SK-N-SH (cell line): ENCODE data around the gene CPLX3.

ENCODE experiments used
- EP300 ChIP-seq, 2 experiments: IDR thresholded peaks; 2 replicates each; pipeline versions ENCODE4 v1.4.0 to v1.6.1; 2012; ENCODE audit warnings: borderline replicate concordance in 1 of 2, low read depth in 1 of 2, low read length in 1 of 2
- GABPA ChIP-seq: IDR thresholded peaks from 2 replicates; pipeline ENCODE4 v1.4.0; 2012; ENCODE audit warnings: low read depth, mild to moderate bottlenecking
- POLR2AphosphoS5 ChIP-seq: IDR thresholded peaks from 2 replicates; pipeline ENCODE4 v1.6.1; 2012; ENCODE audit warnings: low read depth, low read length
- TAF1 ChIP-seq: IDR thresholded peaks from 2 replicates; pipeline ENCODE4 v1.6.1; 2012; ENCODE audit warnings: low read depth, mild to moderate bottlenecking, low read length, moderate library complexity, borderline replicate concordance
- TF ChIP-seq, protein P1 (sequence below): fragments of 200-600 bp; sonication (generic); IDR thresholded peaks from 2 replicates; pipeline ENCODE4 v1.6.1; 2017; ENCODE audit warnings: antibody characterized with exemption, mild to moderate bottlenecking, moderate library complexity

DNA sequence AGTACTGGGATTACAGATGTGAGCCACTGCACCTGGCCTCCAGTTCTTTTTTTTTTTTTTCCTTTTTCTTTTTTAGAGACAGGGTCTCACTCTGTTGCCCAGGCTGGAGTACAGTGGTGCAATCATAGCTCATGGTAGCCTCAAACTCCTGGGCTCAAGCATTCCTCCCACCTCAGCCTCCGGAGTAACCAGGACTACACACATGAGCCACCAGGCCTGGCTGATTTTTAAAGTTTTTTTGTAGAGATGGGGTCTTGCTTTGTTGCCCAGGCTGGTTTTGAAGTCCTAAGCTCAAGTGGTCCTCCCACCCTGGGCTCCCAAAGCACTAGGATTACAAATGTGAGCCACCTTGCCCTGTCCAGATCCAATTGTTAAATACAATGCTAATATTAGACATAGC is 30.1 kb downstream of the CPLX3 start:
- TF ChIP-seq, protein P1, sequence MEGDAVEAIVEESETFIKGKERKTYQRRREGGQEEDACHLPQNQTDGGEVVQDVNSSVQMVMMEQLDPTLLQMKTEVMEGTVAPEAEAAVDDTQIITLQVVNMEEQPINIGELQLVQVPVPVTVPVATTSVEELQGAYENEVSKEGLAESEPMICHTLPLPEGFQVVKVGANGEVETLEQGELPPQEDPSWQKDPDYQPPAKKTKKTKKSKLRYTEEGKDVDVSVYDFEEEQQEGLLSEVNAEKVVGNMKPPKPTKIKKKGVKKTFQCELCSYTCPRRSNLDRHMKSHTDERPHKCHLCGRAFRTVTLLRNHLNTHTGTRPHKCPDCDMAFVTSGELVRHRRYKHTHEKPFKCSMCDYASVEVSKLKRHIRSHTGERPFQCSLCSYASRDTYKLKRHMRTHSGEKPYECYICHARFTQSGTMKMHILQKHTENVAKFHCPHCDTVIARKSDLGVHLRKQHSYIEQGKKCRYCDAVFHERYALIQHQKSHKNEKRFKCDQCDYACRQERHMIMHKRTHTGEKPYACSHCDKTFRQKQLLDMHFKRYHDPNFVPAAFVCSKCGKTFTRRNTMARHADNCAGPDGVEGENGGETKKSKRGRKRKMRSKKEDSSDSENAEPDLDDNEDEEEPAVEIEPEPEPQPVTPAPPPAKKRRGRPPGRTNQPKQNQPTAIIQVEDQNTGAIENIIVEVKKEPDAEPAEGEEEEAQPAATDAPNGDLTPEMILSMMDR = no peak
- TF ChIP-seq EP300 (IDR thresholded peaks at IDR 0.05; ENCODE audit: borderline replicate concordance in 1 of 2, low read depth in 1 of 2, low read length in 1 of 2) = no peak
- TF ChIP-seq GABPA = no peak
- no peak for TF ChIP-seq POLR2AphosphoS5
- TF ChIP-seq TAF1 = no peak
